LHCN-M2 (cell line): ENCODE data around the gene ARIH2. TPM values are rescaled to one million over a fixed set of nuclear protein-coding genes. Genes with fewer than 3 reads are reported as not detected.

ENCODE experiments used
- DNase-seq: peaks from one replicate; pipeline ENCODE4 v3.0.0-alpha.2; 2012; ENCODE audit warnings: low read depth
- total RNA-seq: library from RNA; depleted of rRNA; stranded (reverse); fragments of >200 nt; gene quantifications from 2 replicates; pipeline ENCODE4 v1.2.3, GENCODE V29; 2014

The ARIH2 gene
- total RNA-seq, 1 experiment from 2014 or later: 84.3 TPM

- no peak for DNase-seq
These were observed 51.9 kb downstream of the ARIH2 start for GRCh38 chr3:48970586-48970985.

- DNase-seq: no peak
These were observed 55.6 kb downstream of the ARIH2 start for GRCh38 chr3:48974076-48974864.

- DNase-seq: no peak
These were observed 60.8 kb downstream of the ARIH2 start for GRCh38 chr3:48979451-48979850.

GRCh38 chr3:48980295-48980694 lies 61.7 kb downstream of the ARIH2 start:
- no peak for DNase-seq

GRCh38 chr3:48982016-48982415 lies 63.4 kb downstream of the ARIH2 start:
- DNase-seq: no peak

GRCh38 chr3:48982686-48983085 lies 64.0 kb downstream of the ARIH2 start:
- DNase-seq: no peak

- no peak for DNase-seq
These were observed 64.5 kb downstream of the ARIH2 start for GRCh38 chr3:48983096-48983495.

- DNase-seq: no peak
These were observed 66.0 kb downstream of the ARIH2 start for GRCh38 chr3:48984663-48985062.

- DNase-seq: no peak
These were observed 67.3 kb downstream of the ARIH2 start for GRCh38 chr3:48985831-48986376.

- no peak for DNase-seq
These were observed 70.6 kb downstream of the ARIH2 start for GRCh38 chr3:48989126-48989795.

- DNase-seq: peak; percentile 90
These were observed 71.4 kb downstream of the ARIH2 start, which contains the start of gene P4HTM for GRCh38 chr3:48989796-48990635. TSS of gene P4HTM (plus strand) at chr3:48990241. CDS start at chr3:48990257, 16 bp downstream.

- no peak for DNase-seq
These were observed 72.2 kb downstream of the ARIH2 start for GRCh38 chr3:48990636-48991469.

- DNase-seq: no peak
These were observed 73.4 kb downstream of the ARIH2 start for GRCh38 chr3:48991851-48992545.

GRCh38 chr3:48993834-48994233 lies 75.2 kb downstream of the ARIH2 start:
- DNase-seq: no peak

GRCh38 chr3:48996640-48997039 lies 78.0 kb downstream of the ARIH2 start:
- no peak for DNase-seq

GRCh38 chr3:48997102-48997635 lies 78.5 kb downstream of the ARIH2 start:
- no peak for DNase-seq

- DNase-seq: no peak
These were observed 79.3 kb downstream of the ARIH2 start for GRCh38 chr3:48997714-48998637.

- DNase-seq: no peak
These were observed 80.6 kb downstream of the ARIH2 start for GRCh38 chr3:48999085-48999858.
